ENCODE data around the gene TMEM47.

DNA sequence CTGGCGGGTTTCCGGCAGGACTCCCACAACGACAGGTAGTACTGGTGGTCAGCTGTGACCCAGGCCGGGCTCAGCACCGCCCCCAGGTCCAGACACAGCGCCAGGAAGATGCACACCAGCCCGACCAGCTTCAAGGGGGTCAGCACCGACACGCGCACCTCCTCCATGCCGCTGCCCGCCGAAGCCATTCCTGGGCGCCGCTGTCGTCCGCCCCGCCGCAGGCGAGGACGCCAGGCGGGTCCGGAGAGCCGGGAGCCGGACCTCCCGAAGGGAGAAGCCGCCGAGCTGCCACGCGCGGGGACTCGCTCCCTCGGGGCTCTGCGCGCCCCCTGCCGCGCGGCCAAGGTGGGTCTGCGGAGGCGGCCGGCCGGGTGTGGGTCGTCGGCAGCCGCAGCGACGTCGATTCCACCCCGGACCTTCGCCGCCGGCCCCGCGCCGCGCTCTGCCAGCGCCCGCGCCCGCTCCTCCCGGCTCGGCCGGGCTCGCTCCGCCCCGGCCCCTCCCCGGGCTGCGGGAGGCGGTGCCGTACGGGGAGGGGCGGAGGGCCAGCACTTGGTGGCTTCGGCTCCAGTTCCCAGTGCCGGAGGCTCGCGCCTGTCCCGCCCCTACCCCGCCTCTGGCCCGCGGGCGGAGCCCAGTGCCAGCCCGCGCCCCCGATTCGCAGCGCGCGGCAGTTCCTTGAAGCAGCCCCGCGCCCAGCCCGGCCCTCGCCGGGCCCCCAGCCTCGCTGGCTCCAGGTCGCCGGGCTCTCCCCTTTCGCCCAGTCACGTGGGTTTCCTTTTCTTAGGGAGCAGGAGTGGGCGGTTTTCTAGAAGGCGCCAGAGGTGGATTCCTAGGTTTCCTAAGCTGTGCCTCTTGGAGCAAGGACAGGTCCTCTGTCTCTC is at the start of gene TMEM47:
- TF ChIP-seq, protein P1, sequence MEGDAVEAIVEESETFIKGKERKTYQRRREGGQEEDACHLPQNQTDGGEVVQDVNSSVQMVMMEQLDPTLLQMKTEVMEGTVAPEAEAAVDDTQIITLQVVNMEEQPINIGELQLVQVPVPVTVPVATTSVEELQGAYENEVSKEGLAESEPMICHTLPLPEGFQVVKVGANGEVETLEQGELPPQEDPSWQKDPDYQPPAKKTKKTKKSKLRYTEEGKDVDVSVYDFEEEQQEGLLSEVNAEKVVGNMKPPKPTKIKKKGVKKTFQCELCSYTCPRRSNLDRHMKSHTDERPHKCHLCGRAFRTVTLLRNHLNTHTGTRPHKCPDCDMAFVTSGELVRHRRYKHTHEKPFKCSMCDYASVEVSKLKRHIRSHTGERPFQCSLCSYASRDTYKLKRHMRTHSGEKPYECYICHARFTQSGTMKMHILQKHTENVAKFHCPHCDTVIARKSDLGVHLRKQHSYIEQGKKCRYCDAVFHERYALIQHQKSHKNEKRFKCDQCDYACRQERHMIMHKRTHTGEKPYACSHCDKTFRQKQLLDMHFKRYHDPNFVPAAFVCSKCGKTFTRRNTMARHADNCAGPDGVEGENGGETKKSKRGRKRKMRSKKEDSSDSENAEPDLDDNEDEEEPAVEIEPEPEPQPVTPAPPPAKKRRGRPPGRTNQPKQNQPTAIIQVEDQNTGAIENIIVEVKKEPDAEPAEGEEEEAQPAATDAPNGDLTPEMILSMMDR (IDR thresholded peaks at IDR 0.05) = peak in 1 of 6 experiments; percentile 8
- peak in 2 of 4 donors; percentile 67 to 79 for TF ChIP-seq POLR2A (IDR thresholded peaks at IDR 0.05)

All from esophagus squamous epithelium (tissue), 4 donors.